Measurements from ENCODE around the gene SPATA25.

- TF ChIP-seq POLR2A (IDR thresholded peaks at IDR 0.05): no peak
- no peak for TF ChIP-seq CTCF (IDR thresholded peaks at IDR 0.05)
Measured at GRCh38 chr20:45866454-45866853, 21.0 kb downstream of the SPATA25 start.
